GM12891 (cell line): ENCODE measurements around the gene CPXM1.

Experiments used
- PAX5 ChIP-seq: IDR thresholded peaks from 2 replicates; pipeline ENCODE4 v1.6.1; 2011; ENCODE audit warnings: low read length, moderate library complexity, mild to moderate bottlenecking; ENCODE audit not compliant: insufficient read depth, severe bottlenecking
- POLR2A ChIP-seq: IDR thresholded peaks from 2 replicates; pipeline ENCODE4 v1.6.1; 2011; ENCODE audit warnings: low read depth, low read length, control low read depth
- POLR2AphosphoS5 ChIP-seq: IDR thresholded peaks from 2 replicates; pipeline ENCODE4 v1.6.1; 2011; ENCODE audit warnings: low read depth, low read length, control low read depth
- POU2F2 ChIP-seq: IDR thresholded peaks from 2 replicates; pipeline ENCODE4 v1.6.1; 2011; ENCODE audit warnings: low read depth, mild to moderate bottlenecking, control low read depth, low read length, moderate library complexity
- SPI1 ChIP-seq: IDR thresholded peaks from 2 replicates; pipeline ENCODE4 v1.6.1; 2011; ENCODE audit warnings: low read depth, low read length, control low read depth
- TAF1 ChIP-seq: IDR thresholded peaks from 2 replicates; pipeline ENCODE4 v1.6.1; 2011; ENCODE audit warnings: low read depth, low read length, control low read depth

DNA sequence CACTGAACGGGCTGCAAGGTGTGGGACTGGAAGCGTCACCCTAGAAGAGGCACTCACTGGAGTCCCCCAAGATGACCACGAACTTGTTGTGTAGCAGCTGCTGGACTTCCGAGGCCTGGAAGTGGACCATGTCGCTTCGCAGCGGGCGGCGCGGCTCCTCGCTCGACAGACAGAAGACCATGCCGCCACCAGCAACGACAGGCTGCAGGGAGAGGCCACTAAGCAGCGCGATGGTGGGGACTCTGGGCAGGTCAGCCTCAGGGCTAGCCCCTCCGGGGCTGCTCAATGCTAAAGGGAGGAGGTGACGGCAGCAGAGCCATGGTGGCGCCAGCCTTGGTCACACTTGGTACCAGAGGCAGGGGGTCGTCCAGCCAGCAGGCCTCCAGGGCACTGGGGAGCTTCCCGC, 39.3 kb upstream of the CPXM1 start:
- TF ChIP-seq POLR2AphosphoS5 (no peak), POLR2A (no peak), TAF1 (no peak), PAX5 (no peak), SPI1 (no peak), POU2F2 (no peak)
